HK-2 (cell line): ENCODE results near the gene OR2T10.
"Not testable (repeated sequence)": the region's sequence is repeated elsewhere in the genome, so short reads cannot be mapped to it uniquely, and the experiment has no call there.

Experiments used
- DNase-seq: peaks from one replicate; pipeline ENCODE4 v3.0.0-alpha.2; 2018; ENCODE audit not compliant: unreplicated experiment

The OR2T10 gene

GRCh38 chr1:248596615-248597014 is 885 bp downstream of the OR2T10 start:
- no peak for DNase-seq

- no peak for DNase-seq
These were observed 4.3 kb downstream of the OR2T10 start for GRCh38 chr1:248593226-248593625.

GRCh38 chr1:248592655-248593054 is 4.8 kb downstream of the OR2T10 start:
- no peak for DNase-seq

- DNase-seq = no peak
These were observed 7.4 kb downstream of the OR2T10 start for GRCh38 chr1:248590055-248590454.

- DNase-seq = no peak
These were observed 8.2 kb downstream of the OR2T10 start for GRCh38 chr1:248589334-248589733.

- DNase-seq = no peak
These were observed 12.2 kb downstream of the OR2T10 start for GRCh38 chr1:248585266-248585665.

GRCh38 chr1:248576260-248576980 is 21.1 kb downstream of the OR2T10 start:
- no peak for DNase-seq

GRCh38 chr1:248574657-248575056 is 22.8 kb downstream of the OR2T10 start, which contains the start of gene OR2T34:
OR2T34 (minus strand) TSS chr1:248574757; CDS start chr1:248574757, 0 bp downstream.
- DNase-seq = not testable (repeated sequence)

- not testable (repeated sequence) for DNase-seq
These were observed 23.6 kb downstream of the OR2T10 start for GRCh38 chr1:248573856-248574255.

GRCh38 chr1:248572049-248572448 is 25.5 kb downstream of the OR2T10 start:
- DNase-seq = not testable (repeated sequence)

- DNase-seq = not testable (repeated sequence)
These were observed 26.7 kb downstream of the OR2T10 start for GRCh38 chr1:248570811-248571210.

GRCh38 chr1:248569049-248569448 is 28.5 kb downstream of the OR2T10 start:
- not testable (repeated sequence) for DNase-seq

- not testable (repeated sequence) for DNase-seq
These were observed 31.7 kb downstream of the OR2T10 start for GRCh38 chr1:248565530-248566373.

GRCh38 chr1:248562672-248563071 is 34.8 kb downstream of the OR2T10 start, which contains the start of gene OR2T29:
OR2T29 (minus strand) TSS chr1:248562772; CDS start chr1:248559491, 3,281 bp downstream.
- DNase-seq = not testable (repeated sequence)

GRCh38 chr1:248551027-248551426 is 46.5 kb downstream of the OR2T10 start:
- not testable (repeated sequence) for DNase-seq

GRCh38 chr1:248547383-248547782 is 50.1 kb downstream of the OR2T10 start:
- not testable (repeated sequence) for DNase-seq
